Fibroblast of pulmonary artery (primary cell): ENCODE measurements around the gene TST.

Experiments used
- DNase-seq: peaks from one replicate; pipeline ENCODE4 v3.0.0-alpha.2; 2010; ENCODE audit warnings: low read depth
- H3K4me3 ChIP-seq: replicated peaks from 2 replicates; pipeline ENCODE4 v1.5.1; 2011; ENCODE audit warnings: low read depth, mild to moderate bottlenecking, control low read depth, low read length, moderate library complexity
- CTCF ChIP-seq: IDR thresholded peaks from 2 replicates; pipeline ENCODE4 v1.5.1; 2011; ENCODE audit warnings: mild to moderate bottlenecking, control low read depth, low read length, inconsistent platforms; ENCODE audit errors: missing control alignments

Gene TST

GRCh38 chr22:37063431-37064420, 44.5 kb upstream of the TST start:
- DNase-seq = no peak
- TF ChIP-seq CTCF = no peak
- H3K4me3 ChIP-seq = no peak overlapping the region

- no peak for DNase-seq
- H3K4me3 ChIP-seq = no peak overlapping the region
- no peak for TF ChIP-seq CTCF
Observed at GRCh38 chr22:37062702-37063381, 43.6 kb upstream of the TST start.

DNA sequence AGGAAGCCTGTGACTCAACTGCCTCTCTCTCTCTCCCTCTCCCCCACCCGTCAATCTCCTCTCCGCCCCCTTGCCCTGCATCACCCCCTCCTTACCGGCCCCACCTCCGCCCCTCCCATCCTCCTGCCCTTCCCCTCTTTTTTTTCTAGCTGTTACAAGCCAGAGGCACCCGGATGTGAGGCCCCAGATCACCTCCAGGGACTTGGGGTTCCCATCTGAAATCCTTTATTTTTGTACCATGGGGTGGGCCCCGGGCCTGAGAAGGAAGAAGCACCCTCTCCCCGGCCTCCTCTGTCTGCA, 43.1 kb upstream of the TST start:
- no peak overlapping the region for H3K4me3 ChIP-seq
- TF ChIP-seq CTCF = no peak
- DNase-seq = no peak

GRCh38 chr22:37061611-37062375, 42.5 kb upstream of the TST start:
- DNase-seq = no peak
- no peak for TF ChIP-seq CTCF
- H3K4me3 ChIP-seq = no peak overlapping the region

DNA sequence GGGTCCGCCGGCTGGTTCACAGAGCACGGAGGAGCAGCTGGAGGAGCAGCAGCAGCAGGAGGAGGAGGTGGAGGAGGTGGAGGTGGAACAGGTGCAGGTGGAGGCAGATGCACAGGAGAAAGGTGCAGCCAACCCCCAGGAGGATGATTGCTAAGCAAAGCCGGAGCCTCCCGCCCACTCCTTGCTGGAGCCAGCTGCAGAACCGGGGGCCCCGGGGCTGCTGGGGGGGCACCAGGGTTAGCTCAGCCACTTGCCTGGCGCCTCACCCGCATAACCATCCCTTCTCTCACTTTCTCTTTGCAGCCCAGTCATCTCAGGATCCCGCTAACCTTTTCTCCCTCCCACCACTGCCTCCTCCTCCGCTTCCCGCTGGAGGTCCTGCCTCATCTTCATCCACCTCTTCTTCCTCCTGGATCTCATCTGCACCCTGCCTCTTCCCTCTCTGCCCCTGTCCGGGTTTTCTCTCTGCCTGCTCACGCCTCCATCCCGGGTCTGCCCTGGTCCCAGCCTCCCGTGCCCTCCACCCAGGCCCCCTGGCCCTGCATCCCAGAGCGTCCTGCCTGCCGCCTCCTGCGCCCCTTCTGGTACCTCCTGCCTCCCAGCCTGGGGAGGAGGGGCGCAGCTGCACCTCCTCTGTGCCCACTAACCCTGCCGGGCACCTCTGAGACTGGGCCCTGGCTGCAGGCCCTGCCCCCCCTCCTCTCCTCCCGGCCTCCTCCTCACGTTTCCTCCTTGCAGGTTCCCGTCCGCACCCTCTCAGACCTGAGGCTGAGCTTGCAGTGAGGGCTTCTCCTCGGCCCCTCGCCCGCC, 41.8 kb upstream of the TST start:
- no peak overlapping the region for H3K4me3 ChIP-seq
- TF ChIP-seq CTCF = no peak

DNA sequence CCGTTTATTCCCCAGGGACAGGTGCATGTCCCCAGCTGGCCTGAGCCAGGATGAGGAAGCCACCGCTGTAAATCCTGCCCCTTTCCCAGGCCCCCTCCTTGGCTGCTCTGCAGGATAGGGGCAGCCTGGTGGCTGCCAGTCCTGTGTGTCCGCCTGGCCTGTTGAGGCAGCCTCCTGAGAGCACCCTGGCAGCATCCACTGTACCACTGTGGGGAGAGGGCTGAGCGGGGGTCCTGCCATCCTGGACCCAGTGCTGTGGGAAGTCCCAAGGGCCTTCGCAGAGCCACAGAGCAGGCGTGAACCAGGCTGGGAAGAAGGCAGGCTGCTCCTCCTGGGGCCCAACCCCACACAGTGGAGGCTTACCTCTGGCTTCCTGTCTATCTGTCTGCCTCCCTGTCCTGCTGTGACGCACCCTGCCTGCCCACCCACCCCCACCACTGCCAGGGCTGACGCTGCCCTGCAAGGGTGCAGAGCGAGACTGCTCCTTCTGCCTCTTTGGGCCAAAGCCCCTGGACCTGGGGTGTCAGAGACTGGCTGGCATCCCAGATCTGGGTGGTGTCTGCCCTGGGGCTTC, 40.7 kb upstream of the TST start:
- no peak overlapping the region for H3K4me3 ChIP-seq
- no peak for TF ChIP-seq CTCF
- no peak for DNase-seq

More for the DNA sequence above, 41.8 kb upstream of the TST start:
- DNase-seq = no peak
